PC-9 (cell line): ENCODE data around the gene FILIP1L.

Experiments used
- CTCF ChIP-seq: fragments of 200-600 bp; sonication (generic); conservative IDR thresholded peaks from 2 replicates; pipeline ENCODE4 v1.6.1; 2017; ENCODE audit warnings: mixed run types, antibody characterized with exemption, mild to moderate bottlenecking, moderate library complexity
- EZH2 ChIP-seq: fragments of 200-600 bp; sonication (generic); IDR thresholded peaks from 2 replicates; pipeline ENCODE4 v1.8.0; 2017; ENCODE audit warnings: antibody characterized with exemption, low read depth

GRCh38 chr3:99863002-99863401 lies 251.3 kb downstream of the FILIP1L start:
- no peak for TF ChIP-seq CTCF
- TF ChIP-seq EZH2 = no peak
